Adipose tissue (tissue), 3 donors: Measurements from ENCODE around the gene PSMB9. TPM values are rescaled to one million over a fixed set of nuclear protein-coding genes. Genes with fewer than 3 reads are reported as not detected.

Experiments used
- H3K27ac ChIP-seq: one replicate; pipeline ENCODE4 v1.5.1; 2013; ENCODE audit warnings: low read depth, low read length
- WGBS, 3 donors: extraction: QIAGEN DNeasy Blood & Tissue Kit; methylation state at CpG; one replicate each; pipeline ENCODE4 v1.1.7; 2013; 5-methylcytosine and 5-hydroxymethylcytosine counted together
- polyA plus RNA-seq, 3 donors: library from polyadenylated mRNA; stranded (reverse); fragments of 200-250 nt; gene quantifications; one replicate each; pipeline ENCODE4 v1.2.3, GENCODE V29; 2013
- donor health status: healthy with polysubstance abuse.
- donor health status: Bipolar disorder and iron deficiency.
- donor health status: healthy.

PSMB9 gene
- polyA plus RNA-seq, 3 donors: 17.0 to 66.6 (median 53.4) TPM

DNA sequence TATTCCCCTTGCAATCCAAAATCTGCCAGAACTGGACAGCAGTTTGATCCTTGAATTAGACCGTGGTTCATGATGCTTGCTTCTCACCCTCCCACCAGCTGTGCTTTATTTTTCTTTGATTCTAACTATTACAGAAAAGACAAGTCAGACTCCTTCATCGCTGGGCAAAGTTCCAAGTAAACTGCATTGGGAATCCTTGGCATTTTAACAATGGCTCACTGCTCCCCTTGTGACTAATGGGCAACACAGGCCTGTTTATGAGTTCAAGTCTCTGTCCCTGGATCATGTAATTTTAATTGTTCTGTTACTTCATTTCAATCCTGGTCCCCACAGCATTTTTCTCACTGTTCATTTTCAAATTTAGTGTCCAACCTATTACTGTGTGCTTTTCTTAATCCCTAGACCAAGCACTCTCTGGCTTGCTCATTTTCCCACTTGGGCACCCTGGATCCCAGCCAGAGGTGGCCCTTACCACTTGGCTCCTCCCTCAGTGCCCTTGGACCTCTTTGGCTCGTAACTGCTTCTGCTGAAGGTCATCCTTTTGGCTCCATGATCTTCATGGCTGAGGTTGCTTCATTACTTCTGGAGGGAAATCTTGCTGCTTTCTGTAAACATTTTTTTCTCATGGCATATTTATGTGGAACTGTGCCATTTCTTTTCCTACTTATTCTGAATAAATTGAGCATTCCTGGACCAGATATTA, 32.8 kb downstream of the PSMB9 start:
- no peak overlapping the region for H3K27ac ChIP-seq
- WGBS, 3 donors: 38 to 52% (median 51%) methylated on average over 3 of the region's 3 CpGs

DNA sequence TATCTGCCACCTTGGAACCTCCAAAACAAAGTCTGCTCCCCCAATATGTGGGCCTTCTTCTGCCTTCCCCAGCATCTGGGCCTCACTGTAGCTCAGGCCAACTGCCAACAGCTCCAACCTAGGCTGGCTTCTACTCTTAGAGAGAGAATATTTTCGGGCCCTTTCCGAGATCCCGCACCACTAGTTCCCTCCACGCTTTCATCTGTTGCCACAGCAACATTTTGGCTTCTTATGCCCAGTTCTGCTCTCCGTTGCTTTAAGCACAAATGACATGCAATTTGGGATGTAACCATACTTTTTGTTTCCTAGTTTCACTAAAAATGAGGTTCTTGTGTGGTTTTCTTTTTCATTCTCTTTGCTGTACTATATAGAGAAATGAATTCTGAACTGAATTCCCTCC, 33.6 kb downstream of the PSMB9 start:
- 80 to 85% (median 81%) methylated on average over 5 of the region's 5 CpGs for WGBS, 3 donors
- H3K27ac ChIP-seq: no peak overlapping the region

DNA sequence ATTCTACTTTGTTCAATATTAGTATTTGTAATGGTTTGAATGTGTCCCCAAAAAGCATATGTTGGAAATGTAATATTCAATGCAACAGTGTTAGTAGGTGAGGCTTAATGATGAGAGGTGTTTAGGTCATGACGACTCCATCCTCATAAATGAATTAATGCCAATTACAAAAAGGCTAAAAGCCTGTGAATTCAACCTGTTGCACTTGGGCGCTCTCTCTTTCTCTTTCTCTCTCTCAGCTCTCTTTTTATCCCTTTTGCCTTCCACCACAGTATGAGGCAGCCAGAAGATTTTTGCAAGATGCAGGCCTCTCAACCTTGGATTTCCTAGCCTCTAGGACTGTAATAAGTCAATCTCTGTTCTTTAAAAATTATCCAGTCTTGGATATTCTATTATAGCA, 34.6 kb downstream of the PSMB9 start:
- 93 to 95% (median 94%) methylated on average over 2 of the region's 2 CpGs for WGBS, 3 donors
- no peak overlapping the region for H3K27ac ChIP-seq

DNA sequence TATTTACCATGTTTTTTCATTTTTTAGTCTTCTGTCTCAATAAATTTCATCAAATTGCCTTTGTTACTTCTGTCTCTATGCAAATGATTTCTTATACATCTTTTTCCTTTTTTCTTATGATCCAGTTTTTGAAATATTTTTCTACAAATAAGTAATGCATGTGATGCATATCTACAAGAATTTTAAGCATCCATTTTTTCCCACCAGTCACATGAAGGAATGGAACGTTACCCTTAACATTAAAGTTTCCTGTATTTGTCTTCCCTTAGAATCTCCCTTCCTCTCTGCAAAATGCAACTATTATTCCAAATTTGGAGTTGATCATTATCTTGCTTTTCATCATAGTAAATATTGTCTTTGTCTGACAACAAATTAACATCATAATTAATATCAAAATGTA, 35.5 kb downstream of the PSMB9 start:
- WGBS, 3 donors: 69 to 77% (median 74%) methylated on average over 1 of the region's 1 CpG
- no peak overlapping the region for H3K27ac ChIP-seq

DNA sequence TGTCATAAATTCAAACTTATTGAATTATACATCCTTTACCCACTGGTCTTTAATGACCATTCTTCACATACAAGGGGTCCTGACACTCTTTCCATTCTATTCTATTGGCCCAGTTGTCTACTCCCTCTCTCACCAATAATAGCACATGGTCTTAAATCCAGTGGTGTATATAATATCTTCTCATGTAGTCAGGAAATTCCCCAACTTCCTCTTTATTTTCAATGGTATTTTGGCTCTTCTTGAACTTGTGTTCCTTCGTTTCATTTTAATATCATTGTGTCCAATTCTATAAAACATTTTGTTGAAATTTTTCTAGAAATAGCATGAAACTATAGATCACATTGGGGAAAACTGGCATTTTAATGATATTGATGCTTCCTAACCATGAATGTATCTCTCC, 36.8 kb downstream of the PSMB9 start:
- no peak overlapping the region for H3K27ac ChIP-seq
- 21 to 63% (median 23%) methylated on average over 1 of the region's 1 CpG for WGBS, 3 donors

DNA sequence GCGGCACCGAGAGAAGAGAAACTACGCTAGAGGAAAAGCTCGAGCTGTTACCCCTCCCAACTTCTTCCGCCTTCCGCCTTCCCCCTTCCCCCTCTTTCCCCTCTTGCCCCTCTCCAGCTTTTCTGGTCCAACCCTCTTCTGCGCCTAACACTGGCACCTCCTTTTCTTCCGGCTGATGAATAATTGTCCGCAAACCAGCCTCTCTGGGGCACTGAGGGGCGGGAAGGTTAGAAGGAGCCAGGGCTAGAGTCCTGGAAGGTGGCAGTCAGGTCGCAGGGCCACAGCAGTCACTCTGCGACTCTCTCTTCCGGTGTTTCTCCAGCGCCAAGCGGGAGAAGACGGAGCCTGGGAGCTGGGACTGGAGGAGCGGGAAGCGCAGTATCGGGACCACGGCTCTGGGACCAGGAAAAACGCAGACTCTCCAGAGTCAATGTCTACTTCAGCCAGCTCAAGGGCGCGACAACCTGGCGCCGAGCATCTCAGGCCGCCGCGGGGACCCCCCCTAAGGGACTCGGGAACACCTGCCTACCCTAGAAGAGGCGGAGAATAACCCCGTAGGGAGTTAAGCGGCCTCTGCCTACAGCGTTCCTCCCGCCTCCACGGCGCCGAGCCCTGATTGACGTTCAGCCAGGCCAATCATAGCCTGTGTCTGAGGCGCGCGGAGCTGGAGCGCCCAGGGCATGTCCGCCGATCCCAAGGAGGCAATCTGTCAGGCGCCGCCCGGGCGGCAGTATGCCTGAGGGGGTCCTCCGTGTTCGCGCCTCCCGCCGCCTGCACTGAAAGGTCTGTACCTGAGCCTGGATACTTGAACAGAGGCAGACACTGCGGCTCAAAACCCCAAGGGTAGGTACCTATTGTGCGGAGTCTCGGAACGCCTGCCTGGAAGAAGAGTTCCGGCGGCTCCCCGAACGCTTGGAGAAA, 40.4 kb downstream of the PSMB9 start:
- H3K27ac ChIP-seq: no peak overlapping the region
- 0 to 1% (median 0%) methylated on average over 61 of the region's 61 CpGs for WGBS, 3 donors

DNA sequence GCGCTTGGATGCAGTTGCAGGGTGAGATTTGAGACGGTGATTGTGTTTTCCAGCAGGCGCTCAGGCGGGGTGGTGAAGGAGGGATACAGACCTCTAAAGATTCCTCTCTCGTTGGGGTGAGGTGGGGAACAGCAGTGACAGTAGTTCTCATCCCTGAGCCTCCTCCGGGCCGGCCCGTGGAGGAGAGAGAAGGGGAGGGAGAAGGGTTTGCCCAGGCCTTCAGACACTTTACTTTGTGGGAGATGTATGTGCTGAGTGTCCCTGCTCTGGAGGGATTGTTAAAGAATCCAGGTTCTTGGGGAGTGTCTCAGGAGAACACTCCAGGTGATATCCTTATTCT, 41.0 kb downstream of the PSMB9 start:
- H3K27ac ChIP-seq: no peak overlapping the region
- 0% methylated on average over 8 of the region's 8 CpGs for WGBS, 3 donors

DNA sequence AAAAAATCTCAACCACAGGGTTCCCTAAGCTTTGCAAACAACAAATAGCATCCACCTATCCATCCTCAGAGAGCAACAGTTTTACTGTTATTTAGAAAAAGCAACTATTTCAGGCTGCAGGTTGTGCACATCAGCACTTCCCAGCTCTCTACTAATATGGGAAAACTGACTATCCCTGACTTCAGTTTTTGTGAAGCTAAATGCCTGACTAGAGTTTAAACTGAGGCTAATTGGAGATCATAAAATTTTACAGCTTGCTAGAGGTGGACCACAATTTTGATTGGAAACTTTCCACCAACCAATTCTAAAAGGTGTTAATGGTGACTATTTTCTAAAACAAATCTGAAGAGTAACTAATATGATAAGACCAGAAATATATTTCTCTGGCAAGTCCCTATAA, 50.0 kb downstream of the PSMB9 start:
- H3K27ac ChIP-seq: no peak overlapping the region

DNA sequence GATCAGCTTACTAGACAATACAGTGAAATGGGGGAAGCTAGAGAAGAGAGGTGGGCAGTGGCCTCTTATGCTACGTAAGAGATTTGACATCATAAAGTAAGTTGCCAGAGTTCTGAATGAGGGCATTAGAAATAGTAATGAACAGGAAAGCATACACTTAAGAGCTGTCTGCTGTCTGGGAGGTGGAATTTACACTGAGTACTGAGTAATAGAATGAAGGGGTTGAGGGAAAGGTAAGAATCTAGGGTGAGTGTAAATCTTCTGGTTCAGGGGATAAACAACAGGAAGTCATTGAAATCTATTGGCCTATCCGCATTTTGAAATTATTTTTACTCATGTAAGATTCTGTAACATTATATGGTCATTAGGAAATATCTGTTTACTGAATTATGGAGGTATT, 51.1 kb downstream of the PSMB9 start:
- WGBS, 3 donors: 55 to 84% (median 59%) methylated on average over 2 of the region's 2 CpGs
- no peak overlapping the region for H3K27ac ChIP-seq

DNA sequence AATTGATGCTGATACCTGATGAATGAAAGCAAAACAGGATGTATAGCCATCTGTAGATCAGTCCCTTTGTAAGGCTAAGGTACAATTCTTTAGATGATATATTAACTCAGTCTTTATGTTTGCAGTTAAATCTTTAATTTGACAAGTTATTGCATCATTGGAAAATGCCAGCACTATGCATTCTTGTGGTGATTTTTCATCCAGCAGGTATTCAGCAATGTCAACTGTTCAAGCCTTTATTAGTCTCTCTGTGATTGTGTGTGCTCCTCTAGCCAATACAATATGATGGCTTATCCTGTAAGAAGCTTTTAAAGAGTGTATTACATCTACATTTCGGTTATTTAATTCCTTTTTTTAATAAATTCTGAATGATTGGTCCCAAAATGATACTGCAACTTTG, 52.5 kb downstream of the PSMB9 start:
- no peak overlapping the region for H3K27ac ChIP-seq
- 71 to 84% (median 83%) methylated on average over 1 of the region's 1 CpG for WGBS, 3 donors

DNA sequence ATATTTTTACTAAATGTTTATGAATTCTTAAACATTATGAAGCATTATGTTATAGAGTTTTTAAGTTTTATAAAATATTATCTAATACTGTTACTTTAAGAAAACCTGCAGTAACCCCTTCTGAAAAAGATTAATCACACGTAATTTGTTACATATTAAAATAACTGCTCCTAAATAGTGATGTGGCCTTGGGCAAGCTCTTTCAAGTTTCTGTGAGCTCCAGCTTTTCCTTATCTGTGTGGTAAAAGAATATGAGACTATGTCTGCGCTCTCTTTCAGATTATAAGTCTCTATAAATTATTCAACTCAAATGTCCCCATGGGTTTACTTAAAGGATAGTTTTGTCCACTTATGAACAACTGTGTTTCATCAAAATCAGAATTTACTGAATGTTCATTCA, 54.9 kb downstream of the PSMB9 start:
- no peak overlapping the region for H3K27ac ChIP-seq
- 24 to 91% (median 90%) methylated on average over 2 of the region's 2 CpGs for WGBS, 3 donors

Other genes with a start within 250 kb of the PSMB9 start
- gene HLA-DQA1, start 216.8 kb upstream of the PSMB9 start, polyA plus RNA-seq: 10 to 100 TPM in 1 of 3 donors, 1 to 10 TPM in 2; 6.2 to 47.9 (median 8.1) TPM
- gene HLA-DQB1, start 187.5 kb upstream of the PSMB9 start, polyA plus RNA-seq: 10 to 100 TPM in 2 of 3 donors, 1 to 10 TPM in 1; 8.7 to 73.5 (median 43.3) TPM
- gene HLA-DQA2, start 112.8 kb upstream of the PSMB9 start, polyA plus RNA-seq: not detected
- not detected for gene HLA-DQB2, start 90.7 kb upstream of the PSMB9 start, polyA plus RNA-seq
- gene HLA-DOB, start 37.2 kb upstream of the PSMB9 start, polyA plus RNA-seq: under 1 TPM in 2 of 3 donors, not detected in 1; 0.58 to 0.62 TPM
- gene TAP2, start 15.5 kb upstream of the PSMB9 start, polyA plus RNA-seq: 10 to 100 TPM in 2 of 3 donors, 1 to 10 TPM in 1; 8.3 to 29.4 (median 17.8) TPM
- gene PSMB8, start 10.1 kb upstream of the PSMB9 start, polyA plus RNA-seq: 10 to 100 TPM; 43.8 to 93.3 (median 61.5) TPM
- gene TAP1, start 488 bp upstream of the PSMB9 start, polyA plus RNA-seq: 10 to 100 TPM; 29.6 to 43.0 (median 34.0) TPM
- gene HLA-DMB, start 86.8 kb downstream of the PSMB9 start, polyA plus RNA-seq: 10 to 100 TPM in 2 of 3 donors, 1 to 10 TPM in 1; 4.3 to 19.0 (median 18.8) TPM
- 10 to 100 TPM; 14.2 to 70.0 (median 55.4) TPM for gene HLA-DMA, start 98.9 kb downstream of the PSMB9 start, polyA plus RNA-seq
- 100 to 1,000 TPM in 2 of 3 donors, 10 to 100 TPM in 1; 83.9 to 118 (median 116) TPM for gene BRD2, start 114.4 kb downstream of the PSMB9 start, polyA plus RNA-seq
- 1 to 10 TPM; 1.5 to 3.3 (median 1.6) TPM for gene HLA-DOA, start 155.4 kb downstream of the PSMB9 start, polyA plus RNA-seq
- 10 to 100 TPM; 10.4 to 50.7 (median 20.9) TPM for gene HLA-DPA1, start 219.5 kb downstream of the PSMB9 start, polyA plus RNA-seq
- gene HLA-DPB1, start 221.8 kb downstream of the PSMB9 start, polyA plus RNA-seq: 10 to 100 TPM; 26.1 to 49.8 (median 48.0) TPM